ENCODE results near the gene PDPK1.

The PDPK1 gene

GRCh38 chr16:2537451-2538379, at the start of gene PDPK1:
Gene PDPK1 (plus strand): TSS chr16:2538021. CDS start chr16:2538113, 92 bp downstream.
- peak; percentile 94 for DNase-seq

GRCh38 chr16:2489581-2489980, 48.2 kb upstream of the PDPK1 start:
- DNase-seq = no peak

GRCh38 chr16:2490190-2491105, 47.4 kb upstream of the PDPK1 start:
- no peak for DNase-seq

- no peak for DNase-seq
Observed at GRCh38 chr16:2492292-2492691, 45.5 kb upstream of the PDPK1 start.

- DNase-seq = no peak
Observed at GRCh38 chr16:2493605-2494004, 44.2 kb upstream of the PDPK1 start.

GRCh38 chr16:2494616-2495015, 43.2 kb upstream of the PDPK1 start:
- no peak for DNase-seq

- DNase-seq = no peak
Observed at GRCh38 chr16:2495041-2495440, 42.8 kb upstream of the PDPK1 start.

- no peak for DNase-seq
Observed at GRCh38 chr16:2496223-2497115, 41.4 kb upstream of the PDPK1 start.

GRCh38 chr16:2497116-2497630, 40.6 kb upstream of the PDPK1 start:
- DNase-seq = no peak

GRCh38 chr16:2497695-2498484, 39.9 kb upstream of the PDPK1 start:
- DNase-seq = no peak

GRCh38 chr16:2498531-2499253, 39.1 kb upstream of the PDPK1 start:
- no peak for DNase-seq

- no peak for DNase-seq
Observed at GRCh38 chr16:2499454-2499853, 38.4 kb upstream of the PDPK1 start.

GRCh38 chr16:2499890-2500429, 37.9 kb upstream of the PDPK1 start:
- DNase-seq = no peak

GRCh38 chr16:2500430-2500917, 37.3 kb upstream of the PDPK1 start:
- DNase-seq = no peak

- peak; percentile 84 for DNase-seq
Observed at GRCh38 chr16:2500918-2501750, 36.7 kb upstream of the PDPK1 start.

- no peak for DNase-seq
Observed at GRCh38 chr16:2501946-2502895, 35.6 kb upstream of the PDPK1 start.

- DNase-seq = no peak
Observed at GRCh38 chr16:2505695-2506094, 32.1 kb upstream of the PDPK1 start.

GRCh38 chr16:2507052-2507659, 30.7 kb upstream of the PDPK1 start:
- DNase-seq = no peak
